Loucy (cell line): ENCODE results near the gene NOL7.

Experiments
- CTCF ChIP-seq: fragments of 200-600 bp; sonication (generic); conservative IDR thresholded peaks from 2 replicates; pipeline ENCODE4 v1.5.1; 2014; ENCODE audit warnings: mild to moderate bottlenecking, antibody characterized with exemption, low read length
- EZH2phosphoT487 ChIP-seq: fragments of 200-600 bp; IDR thresholded peaks from 2 replicates; pipeline ENCODE4 v1.6.1; 2018; ENCODE audit warnings: antibody characterized with exemption, mild to moderate bottlenecking, moderate library complexity, borderline replicate concordance

- TF ChIP-seq CTCF (no peak), EZH2phosphoT487 (no peak)
These were observed 35.2 kb upstream of the NOL7 start for GRCh38 chr6:13579911-13580310.
